ENCODE measurements around the gene PITPNC1. TPM values are rescaled to one million over a fixed set of nuclear protein-coding genes. Genes with fewer than 3 reads are reported as not detected.
"Not testable (repeated sequence)": the region's sequence is repeated elsewhere in the genome, so short reads cannot be mapped to it uniquely, and the experiment has no call there.

The PITPNC1 gene
- total RNA-seq, 4 donors from 2014 or later = 9.1 to 15.1 (median 13.3) TPM

GRCh38 chr17:67414559-67414958 lies 37.5 kb downstream of the PITPNC1 start:
- Histone ChIP-seq H3K9me3 (no peaks in the 10 kb centered on the region), H3K36me3 (no peaks in the 10 kb centered on the region), H3K4me3 (no peak overlapping the region), H3K27ac (no peak overlapping the region), H3K4me1 (peaks cover 0 to 37% (median 3%) of the 10 kb centered on the region in 3 donors), H3K27me3 (no peaks in the 10 kb centered on the region)
- no peak for DNase-seq
- WGBS, 2 donors = 95 to 98% methylated on average over 2 of the region's 2 CpGs
- intact Hi-C loops (cut with DNase I) = no loop called here
- TF ChIP-seq CTCF (IDR thresholded peaks at IDR 0.05) = no peak
- TF ChIP-seq POLR2A (IDR thresholded peaks at IDR 0.05) = no peak

- Histone ChIP-seq H3K27me3 (no peaks in the 10 kb centered on the region), H3K9me3 (no peaks in the 10 kb centered on the region), H3K27ac (no peak overlapping the region), H3K36me3 (no peaks in the 10 kb centered on the region), H3K4me1 (peaks cover under 1 to 44% (median 9%) of the 10 kb centered on the region in 3 donors), H3K4me3 (no peak overlapping the region)
- TF ChIP-seq POLR2A (IDR thresholded peaks at IDR 0.05) = no peak
- no peak for TF ChIP-seq CTCF (IDR thresholded peaks at IDR 0.05)
- DNase-seq = no peak
- WGBS, 2 donors = 84% methylated on average over 7 of the region's 7 CpGs
- intact Hi-C loops (cut with DNase I) = no loop called here
These were observed 38.2 kb downstream of the PITPNC1 start for GRCh38 chr17:67415291-67415690.

DNA sequence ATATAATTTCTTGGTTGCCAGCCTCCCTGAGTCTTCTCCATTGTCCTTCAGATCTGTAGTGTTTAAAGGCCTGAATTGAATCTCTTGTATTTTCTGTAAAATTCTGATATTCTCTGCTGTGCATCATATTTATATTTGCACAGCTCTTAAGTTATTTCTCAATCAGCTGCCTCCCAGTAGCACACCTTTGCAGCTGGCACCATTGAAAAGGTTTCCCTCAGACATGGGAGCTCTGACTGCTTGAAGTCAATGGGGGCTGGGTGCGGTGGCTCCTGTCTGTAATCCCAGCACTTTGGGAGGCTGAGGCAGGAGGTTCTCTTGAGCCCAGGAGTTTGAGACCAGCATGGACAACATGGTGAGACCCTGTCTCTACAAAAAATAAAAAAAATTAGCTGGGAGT lies 40.4 kb downstream of the PITPNC1 start:
- Histone ChIP-seq H3K9me3 (no peaks in the 10 kb centered on the region), H3K4me1 (peaks cover 13 to 50% (median 24%) of the 10 kb centered on the region in 3 donors), H3K36me3 (no peaks in the 10 kb centered on the region), H3K27me3 (no peaks in the 10 kb centered on the region), H3K27ac (no peak overlapping the region), H3K4me3 (no peak overlapping the region)
- intact Hi-C loops (cut with DNase I) = no loop called here
- TF ChIP-seq CTCF (IDR thresholded peaks at IDR 0.05) (no peak), POLR2A (IDR thresholded peaks at IDR 0.05) (no peak)
- 100% methylated on average over 1 of the region's 1 CpG for WGBS, 2 donors
- DNase-seq = no peak

GRCh38 chr17:67420994-67421393 lies 43.9 kb downstream of the PITPNC1 start:
- no peaks in the 10 kb centered on the region for H3K9me3 ChIP-seq
- no peak overlapping the region for H3K4me3 ChIP-seq
- WGBS, 2 donors = 34 to 65% methylated on average over 4 to 5 of the region's 5 CpGs
- no peak for DNase-seq
- peak overlapping the region; percentile 74 to 89 (median 86) for H3K27ac ChIP-seq
- H3K27me3 ChIP-seq = no peaks in the 10 kb centered on the region
- peaks cover 15 to 54% (median 26%) of the 10 kb centered on the region in 3 donors for H3K4me1 ChIP-seq
- TF ChIP-seq POLR2A (IDR thresholded peaks at IDR 0.05) (no peak), CTCF (IDR thresholded peaks at IDR 0.05) (no peak)
- intact Hi-C loops (cut with DNase I) = no loop called here
- H3K36me3 ChIP-seq = no peaks in the 10 kb centered on the region

DNA sequence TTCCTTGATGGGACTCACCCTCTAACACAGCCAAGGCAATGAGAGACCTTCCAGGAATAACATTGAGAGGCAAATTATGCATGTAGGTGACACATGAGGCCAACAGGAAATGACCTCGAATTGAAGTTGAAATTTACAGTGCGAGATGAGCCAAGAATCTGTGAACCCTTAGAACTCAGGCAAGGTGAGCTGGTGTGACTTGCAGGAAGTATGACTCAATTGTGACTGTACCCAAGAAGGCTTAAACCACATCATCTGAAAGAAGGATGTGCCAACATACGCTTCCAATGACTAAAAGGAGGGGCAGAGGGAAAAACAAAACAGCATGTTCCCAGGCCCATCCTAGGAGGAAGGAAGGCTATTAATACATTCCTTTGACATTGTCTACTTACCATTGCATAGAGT lies 44.8 kb downstream of the PITPNC1 start:
- Histone ChIP-seq H3K27me3 (no peaks in the 10 kb centered on the region), H3K27ac (peak overlapping the region; percentile 85 to 89 (median 88)), H3K4me1 (peaks cover 15 to 54% (median 26%) of the 10 kb centered on the region in 3 donors), H3K9me3 (no peaks in the 10 kb centered on the region), H3K36me3 (no peaks in the 10 kb centered on the region), H3K4me3 (no peak overlapping the region)
- 24% methylated on average over 3 of the region's 3 CpGs for WGBS, 2 donors
- no peak for DNase-seq
- no peak for TF ChIP-seq CTCF (IDR thresholded peaks at IDR 0.05)
- peak in 2 of 4 donors; percentile 11 to 48 for TF ChIP-seq POLR2A (IDR thresholded peaks at IDR 0.05)
- intact Hi-C loops (cut with DNase I) = no loop called here

- peaks cover 15 to 57% (median 26%) of the 10 kb centered on the region in 3 donors for H3K4me1 ChIP-seq
- H3K36me3 ChIP-seq; H3K9me3 ChIP-seq; H3K4me3 ChIP-seq; DNase-seq; intact Hi-C loops (cut with DNase I); H3K27me3 ChIP-seq: not testable (repeated sequence)
- H3K27ac ChIP-seq = peak overlapping the region; percentile 85 to 89 (median 88)
- WGBS, 2 donors = 48% methylated on average over 4 of the region's 4 CpGs
These were observed 45.2 kb downstream of the PITPNC1 start for GRCh38 chr17:67422296-67422695.

All from esophagus squamous epithelium (tissue), 5 donors.